Muscle of back (tissue), 11 donors: ENCODE results near the gene TTC7B. TPM values are rescaled to one million over a fixed set of nuclear protein-coding genes. Genes with fewer than 3 reads are reported as not detected.
A peak's percentile ranks its signal among the peaks of the same experiment; 100 is the strongest.

ENCODE experiments used
- DNase-seq, 3 donors: peaks; one replicate each; pipeline versions ENCODE4 v3.0.0 to v3.0.0-alpha.2; 2013
- polyA plus RNA-seq, 10 donors: library from polyadenylated mRNA; unstranded; fragments of 120-200 nt; gene quantifications; one replicate each; pipeline ENCODE4 v1.2.1, GENCODE V29; 2013; ENCODE audit not compliant: insufficient read length in 10 of 10

Gene TTC7B
- polyA plus RNA-seq, 10 donors: 29.4 to 44.0 (median 38.3) TPM

GRCh38 chr14:90604356-90604755 is 211.9 kb downstream of the TTC7B start:
- DNase-seq: no peak

- no peak for DNase-seq
These were observed 212.4 kb downstream of the TTC7B start for GRCh38 chr14:90603841-90604240.

GRCh38 chr14:90603336-90603735 is 212.9 kb downstream of the TTC7B start:
- DNase-seq: no peak

- no peak for DNase-seq
These were observed 214.0 kb downstream of the TTC7B start for GRCh38 chr14:90602088-90602687.

GRCh38 chr14:90601563-90601962 is 214.7 kb downstream of the TTC7B start:
- no peak for DNase-seq

GRCh38 chr14:90600619-90601018 is 215.6 kb downstream of the TTC7B start:
- no peak for DNase-seq

GRCh38 chr14:90599748-90600507 is 216.3 kb downstream of the TTC7B start:
- DNase-seq: no peak

GRCh38 chr14:90599339-90599738 is 216.9 kb downstream of the TTC7B start:
- no peak for DNase-seq

GRCh38 chr14:90597961-90598360 is 218.3 kb downstream of the TTC7B start:
- DNase-seq: no peak

GRCh38 chr14:90596733-90597132 is 219.5 kb downstream of the TTC7B start:
- DNase-seq: no peak

- no peak for DNase-seq
These were observed 222.8 kb downstream of the TTC7B start for GRCh38 chr14:90593254-90594040.

- no peak for DNase-seq
These were observed 223.6 kb downstream of the TTC7B start for GRCh38 chr14:90592655-90593054.

- no peak for DNase-seq
These were observed 228.3 kb downstream of the TTC7B start for GRCh38 chr14:90587918-90588317.

- no peak for DNase-seq
These were observed 228.8 kb downstream of the TTC7B start for GRCh38 chr14:90587252-90587910.

- no peak for DNase-seq
These were observed 231.1 kb downstream of the TTC7B start for GRCh38 chr14:90585106-90585505.

- DNase-seq: no peak
These were observed 232.2 kb downstream of the TTC7B start for GRCh38 chr14:90583916-90584605.

- no peak for DNase-seq
These were observed 232.8 kb downstream of the TTC7B start for GRCh38 chr14:90583427-90583826.

- no peak for DNase-seq
These were observed 234.1 kb downstream of the TTC7B start for GRCh38 chr14:90582166-90582565.

- no peak for DNase-seq
These were observed 234.5 kb downstream of the TTC7B start for GRCh38 chr14:90581745-90582144.

- DNase-seq: peak in 1 of 3 donors; percentile 35
These were observed 235.6 kb downstream of the TTC7B start for GRCh38 chr14:90580377-90581335.
